GM21423 (cell line): ENCODE measurements around the gene B4GALNT1.
"Not testable (repeated sequence)": the region's sequence is repeated elsewhere in the genome, so short reads cannot be mapped to it uniquely, and the experiment has no call there.

Source experiments
- ATAC-seq: cut with Tn5 transposase; IDR thresholded peaks from one replicate; pipeline ENCODE4 v1.9.1; 2021; ENCODE audit warnings: mild to moderate bottlenecking, moderate library complexity; ENCODE audit not compliant: unreplicated experiment

The B4GALNT1 gene

GRCh38 chr12:57621497-57622292, 11.3 kb downstream of the B4GALNT1 start:
- ATAC-seq = peak; percentile 48

- ATAC-seq = no peak
These were observed 12.0 kb downstream of the B4GALNT1 start for GRCh38 chr12:57620936-57621496.

- no peak for ATAC-seq
These were observed 12.6 kb downstream of the B4GALNT1 start for GRCh38 chr12:57620245-57620935.

- ATAC-seq = no peak
These were observed 13.4 kb downstream of the B4GALNT1 start for GRCh38 chr12:57619434-57620244.

GRCh38 chr12:57618966-57619433, 14.0 kb downstream of the B4GALNT1 start:
- ATAC-seq = no peak

GRCh38 chr12:57618431-57618830, 14.6 kb downstream of the B4GALNT1 start:
- not testable (repeated sequence) for ATAC-seq

- ATAC-seq = no peak
These were observed 15.1 kb downstream of the B4GALNT1 start for GRCh38 chr12:57617942-57618341.

GRCh38 chr12:57616383-57617101, 16.5 kb downstream of the B4GALNT1 start:
- ATAC-seq = no peak

GRCh38 chr12:57615637-57616036, 17.4 kb downstream of the B4GALNT1 start:
- ATAC-seq = no peak

GRCh38 chr12:57614948-57615500, 18.0 kb downstream of the B4GALNT1 start:
- no peak for ATAC-seq

- ATAC-seq = peak; percentile 43
These were observed 18.6 kb downstream of the B4GALNT1 start for GRCh38 chr12:57614178-57614947.

- ATAC-seq = no peak
These were observed 19.4 kb downstream of the B4GALNT1 start for GRCh38 chr12:57613427-57614109.

GRCh38 chr12:57612711-57613426, 20.1 kb downstream of the B4GALNT1 start:
- no peak for ATAC-seq

GRCh38 chr12:57611827-57612710, 20.9 kb downstream of the B4GALNT1 start:
- ATAC-seq = no peak

GRCh38 chr12:57611108-57611826, 21.7 kb downstream of the B4GALNT1 start, which contains the start of gene ARHGEF25:
Gene ARHGEF25, plus strand, starts transcription at chr12:57611435. Its CDS starts 460 bp downstream, at chr12:57611895.
- ATAC-seq = peak; percentile 44

- ATAC-seq = no peak
These were observed 22.4 kb downstream of the B4GALNT1 start for GRCh38 chr12:57610554-57611107.
